DOHH2 (cell line): ENCODE measurements around the gene C1orf35.

ENCODE experiments used
- EZH2phosphoT487 ChIP-seq: fragments of 200-600 bp; sonication (generic); IDR thresholded peaks from 2 replicates; pipeline ENCODE4 v1.6.1; 2017; ENCODE audit warnings: borderline replicate concordance, mild to moderate bottlenecking, antibody characterized with exemption, low read length, moderate library complexity, mixed read lengths
- TF ChIP-seq, protein P1 (sequence below): fragments of 200-600 bp; sonication (generic); IDR thresholded peaks from one replicate; pipeline ENCODE4 v1.5.1; 2014; ENCODE audit warnings: antibody characterized with exemption, mild to moderate bottlenecking, low read depth, low read length; ENCODE audit not compliant: poor library complexity, severe bottlenecking

DNA sequence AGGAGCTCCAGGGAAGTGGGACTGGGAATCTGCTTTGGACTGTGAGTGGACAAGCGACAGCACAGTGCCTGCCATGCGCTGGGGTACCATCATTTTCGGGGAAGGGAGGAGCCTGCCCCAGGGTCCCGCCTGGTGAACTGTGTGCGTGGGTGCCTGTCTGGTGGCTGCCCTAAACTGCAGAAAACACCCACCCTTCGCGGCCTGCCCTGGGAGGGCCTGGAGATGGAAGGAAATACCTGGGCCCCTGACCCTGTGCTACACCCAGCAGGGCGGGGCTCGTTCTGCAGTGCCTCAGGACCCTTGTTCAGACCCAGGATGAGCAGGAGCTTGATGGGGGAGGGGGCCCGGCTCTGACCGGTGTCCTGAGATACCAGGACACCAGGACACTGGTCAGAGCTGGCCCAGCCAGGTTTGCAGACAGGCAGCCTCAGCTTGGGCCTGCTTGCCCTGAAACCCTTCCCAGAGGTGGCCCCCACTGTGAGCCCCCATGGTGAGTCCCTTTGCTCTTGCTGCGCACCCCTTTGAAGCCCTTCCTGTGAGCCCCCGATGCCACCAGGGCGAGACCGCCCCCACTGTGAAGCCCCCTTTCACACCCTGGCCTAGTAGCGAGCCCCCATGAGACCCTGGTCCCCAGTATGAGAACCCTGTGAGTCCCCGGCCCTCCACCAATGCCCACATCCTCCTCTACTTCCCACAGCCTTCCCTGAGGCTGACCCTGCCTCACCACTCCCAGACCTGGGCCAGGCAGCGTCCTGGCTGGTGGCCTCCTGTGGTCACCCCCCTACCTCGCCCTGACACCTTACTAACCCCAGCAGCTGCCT, 49.2 kb upstream of the C1orf35 start:
- TF ChIP-seq, protein P1, sequence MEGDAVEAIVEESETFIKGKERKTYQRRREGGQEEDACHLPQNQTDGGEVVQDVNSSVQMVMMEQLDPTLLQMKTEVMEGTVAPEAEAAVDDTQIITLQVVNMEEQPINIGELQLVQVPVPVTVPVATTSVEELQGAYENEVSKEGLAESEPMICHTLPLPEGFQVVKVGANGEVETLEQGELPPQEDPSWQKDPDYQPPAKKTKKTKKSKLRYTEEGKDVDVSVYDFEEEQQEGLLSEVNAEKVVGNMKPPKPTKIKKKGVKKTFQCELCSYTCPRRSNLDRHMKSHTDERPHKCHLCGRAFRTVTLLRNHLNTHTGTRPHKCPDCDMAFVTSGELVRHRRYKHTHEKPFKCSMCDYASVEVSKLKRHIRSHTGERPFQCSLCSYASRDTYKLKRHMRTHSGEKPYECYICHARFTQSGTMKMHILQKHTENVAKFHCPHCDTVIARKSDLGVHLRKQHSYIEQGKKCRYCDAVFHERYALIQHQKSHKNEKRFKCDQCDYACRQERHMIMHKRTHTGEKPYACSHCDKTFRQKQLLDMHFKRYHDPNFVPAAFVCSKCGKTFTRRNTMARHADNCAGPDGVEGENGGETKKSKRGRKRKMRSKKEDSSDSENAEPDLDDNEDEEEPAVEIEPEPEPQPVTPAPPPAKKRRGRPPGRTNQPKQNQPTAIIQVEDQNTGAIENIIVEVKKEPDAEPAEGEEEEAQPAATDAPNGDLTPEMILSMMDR: no peak
- no peak for TF ChIP-seq EZH2phosphoT487
